ENCODE data around the gene PSMD12. TPM values are rescaled to one million over a fixed set of nuclear protein-coding genes. Genes with fewer than 3 reads are reported as not detected.

Gene PSMD12
- total RNA-seq, 1 experiment from 2014 or later: 192 TPM

DNA sequence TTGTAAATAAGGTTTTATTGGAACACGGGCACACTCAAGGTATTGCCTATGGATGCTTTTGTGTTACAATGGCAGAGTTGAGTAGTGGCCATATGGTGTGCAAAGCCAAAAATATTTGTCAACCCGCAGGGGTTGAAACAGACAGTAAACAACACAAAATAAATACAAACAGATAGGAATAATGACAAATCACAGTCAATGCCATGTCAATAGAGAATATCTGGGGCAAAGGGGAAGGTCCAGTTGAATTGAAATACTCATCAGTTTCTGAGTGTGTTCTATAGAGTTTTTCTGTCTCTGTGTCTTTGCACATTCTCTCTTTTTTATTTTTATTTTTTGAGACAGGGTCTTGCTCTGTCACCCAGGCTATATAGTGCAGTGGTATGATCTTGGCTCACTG is 48.2 kb upstream of the PSMD12 start:
- H3K4me3 ChIP-seq (ENCODE audit: low read depth, low read length, poor library complexity, severe bottlenecking): no peak overlapping the region
- no peaks in the 10 kb centered on the region for H3K4me1 ChIP-seq (ENCODE audit: insufficient read depth, low read length, poor library complexity, severe bottlenecking)
- no peaks in the 10 kb centered on the region for H3K27me3 ChIP-seq (replicated peaks; ENCODE audit: insufficient read depth, low read depth, low read length, poor library complexity)
- no peaks in the 10 kb centered on the region for H3K9me3 ChIP-seq (ENCODE audit: low read depth, low read length, poor library complexity, severe bottlenecking)
- intact Hi-C loops (cut with micrococcal nuclease; ENCODE audit: unreplicated experiment): no loop called here
- TF ChIP-seq, protein P1, sequence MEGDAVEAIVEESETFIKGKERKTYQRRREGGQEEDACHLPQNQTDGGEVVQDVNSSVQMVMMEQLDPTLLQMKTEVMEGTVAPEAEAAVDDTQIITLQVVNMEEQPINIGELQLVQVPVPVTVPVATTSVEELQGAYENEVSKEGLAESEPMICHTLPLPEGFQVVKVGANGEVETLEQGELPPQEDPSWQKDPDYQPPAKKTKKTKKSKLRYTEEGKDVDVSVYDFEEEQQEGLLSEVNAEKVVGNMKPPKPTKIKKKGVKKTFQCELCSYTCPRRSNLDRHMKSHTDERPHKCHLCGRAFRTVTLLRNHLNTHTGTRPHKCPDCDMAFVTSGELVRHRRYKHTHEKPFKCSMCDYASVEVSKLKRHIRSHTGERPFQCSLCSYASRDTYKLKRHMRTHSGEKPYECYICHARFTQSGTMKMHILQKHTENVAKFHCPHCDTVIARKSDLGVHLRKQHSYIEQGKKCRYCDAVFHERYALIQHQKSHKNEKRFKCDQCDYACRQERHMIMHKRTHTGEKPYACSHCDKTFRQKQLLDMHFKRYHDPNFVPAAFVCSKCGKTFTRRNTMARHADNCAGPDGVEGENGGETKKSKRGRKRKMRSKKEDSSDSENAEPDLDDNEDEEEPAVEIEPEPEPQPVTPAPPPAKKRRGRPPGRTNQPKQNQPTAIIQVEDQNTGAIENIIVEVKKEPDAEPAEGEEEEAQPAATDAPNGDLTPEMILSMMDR (conservative IDR thresholded peaks at IDR 0.05; ENCODE audit: low read depth, low read length): no peak
- TF ChIP-seq EZH2 (IDR thresholded peaks at IDR 0.05; ENCODE audit: borderline replicate concordance, low read depth, low read length, poor library complexity, severe bottlenecking): no peak
- no peak overlapping the region for H3K27ac ChIP-seq (ENCODE audit: low read depth, low read length, poor library complexity, severe bottlenecking)
- DNase-seq (ENCODE audit: low spot score): no peak
- ChIA-PET POLR2A (ENCODE audit: low non-redundant PET) (no interaction called here), CTCF (no interaction called here)
- BruUV-seq (replicated peaks): no TSS peak
- no peaks in the 10 kb centered on the region for H3K36me3 ChIP-seq (ENCODE audit: insufficient read depth, low read length, poor library complexity, severe bottlenecking)

DNA sequence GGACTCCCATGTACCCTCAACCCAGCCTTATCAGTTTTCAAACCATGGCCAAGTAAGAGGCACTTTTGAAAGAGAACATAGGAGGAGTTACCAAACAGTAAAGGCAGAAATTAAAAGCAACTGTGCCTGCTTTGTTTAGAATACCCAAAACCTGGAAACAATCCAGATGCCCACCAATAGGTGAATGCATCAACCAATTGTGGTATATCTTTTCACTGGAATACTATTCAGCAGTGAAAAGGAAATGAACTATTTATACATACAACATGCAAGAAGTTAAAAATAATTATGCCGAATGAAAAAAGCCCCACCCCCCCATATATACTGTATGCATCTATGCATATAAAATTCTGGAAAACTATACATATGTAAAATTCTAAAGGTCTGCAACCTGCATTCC is 47.8 kb upstream of the PSMD12 start:
- TF ChIP-seq, protein P1 (conservative IDR thresholded peaks at IDR 0.05; ENCODE audit: low read depth, low read length): no peak
- no peak for TF ChIP-seq EZH2 (IDR thresholded peaks at IDR 0.05; ENCODE audit: borderline replicate concordance, low read depth, low read length, poor library complexity, severe bottlenecking)
- H3K27me3 ChIP-seq (replicated peaks; ENCODE audit: insufficient read depth, low read depth, low read length, poor library complexity): no peaks in the 10 kb centered on the region
- CTCF ChIA-PET: no interaction called here
- no peaks in the 10 kb centered on the region for H3K9me3 ChIP-seq (ENCODE audit: low read depth, low read length, poor library complexity, severe bottlenecking)
- H3K36me3 ChIP-seq (ENCODE audit: insufficient read depth, low read length, poor library complexity, severe bottlenecking): no peaks in the 10 kb centered on the region
- H3K27ac ChIP-seq (ENCODE audit: low read depth, low read length, poor library complexity, severe bottlenecking): no peak overlapping the region
- intact Hi-C loops (cut with micrococcal nuclease; ENCODE audit: unreplicated experiment): no loop called here
- no peak overlapping the region for H3K4me3 ChIP-seq (ENCODE audit: low read depth, low read length, poor library complexity, severe bottlenecking)
- H3K4me1 ChIP-seq (ENCODE audit: insufficient read depth, low read length, poor library complexity, severe bottlenecking): no peaks in the 10 kb centered on the region
- BruUV-seq (replicated peaks): no TSS peak
- POLR2A ChIA-PET (ENCODE audit: low non-redundant PET): no interaction called here
- no peak for DNase-seq (ENCODE audit: low spot score)

DNA sequence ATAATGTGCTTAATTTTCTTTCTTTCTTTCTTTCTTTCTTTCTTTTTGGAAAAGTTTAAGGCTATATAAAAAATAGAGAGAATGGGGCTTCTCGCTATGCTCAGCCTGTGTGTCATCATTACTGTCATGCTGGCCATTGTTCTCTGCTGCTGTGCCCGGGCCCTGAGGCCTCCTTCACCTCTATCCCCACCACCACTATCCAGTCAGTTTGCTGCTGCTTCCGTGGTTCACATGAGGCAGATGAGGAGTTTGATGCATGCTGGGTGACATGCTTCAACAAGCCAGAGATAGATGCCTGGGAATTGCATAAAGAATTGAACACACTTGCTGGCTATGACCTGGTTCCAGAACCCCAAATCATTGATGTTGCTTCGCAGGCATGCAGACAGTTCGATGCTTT is 47.0 kb upstream of the PSMD12 start:
- Histone ChIP-seq H3K36me3 (ENCODE audit: insufficient read depth, low read length, poor library complexity, severe bottlenecking) (no peaks in the 10 kb centered on the region), H3K27me3 (replicated peaks; ENCODE audit: insufficient read depth, low read depth, low read length, poor library complexity) (no peaks in the 10 kb centered on the region), H3K27ac (ENCODE audit: low read depth, low read length, poor library complexity, severe bottlenecking) (no peak overlapping the region), H3K4me3 (ENCODE audit: low read depth, low read length, poor library complexity, severe bottlenecking) (no peak overlapping the region), H3K4me1 (ENCODE audit: insufficient read depth, low read length, poor library complexity, severe bottlenecking) (no peaks in the 10 kb centered on the region), H3K9me3 (ENCODE audit: low read depth, low read length, poor library complexity, severe bottlenecking) (no peaks in the 10 kb centered on the region)
- intact Hi-C loops (cut with micrococcal nuclease; ENCODE audit: unreplicated experiment): no loop called here
- TF ChIP-seq EZH2 (IDR thresholded peaks at IDR 0.05; ENCODE audit: borderline replicate concordance, low read depth, low read length, poor library complexity, severe bottlenecking): no peak
- TF ChIP-seq, protein P1 (conservative IDR thresholded peaks at IDR 0.05; ENCODE audit: low read depth, low read length): no peak
- CTCF ChIA-PET: no interaction called here
- BruUV-seq (replicated peaks): no TSS peak
- POLR2A ChIA-PET (ENCODE audit: low non-redundant PET): no interaction called here
- no peak for DNase-seq (ENCODE audit: low spot score)

Measured in A673 (cell line).